HepG2 (cell line): Measurements from ENCODE around the gene WNT1. TPM values are rescaled to one million over a fixed set of nuclear protein-coding genes. Genes with fewer than 3 reads are reported as not detected.

ENCODE experiments used
- AGO1 ChIP-seq: fragments of 200-400 bp; formaldehyde crosslinking; IDR thresholded peaks from 2 replicates; pipeline ENCODE4 v1.6.1; 2017; ENCODE audit warnings: mild to moderate bottlenecking, low read depth, low read length, moderate library complexity; ENCODE audit not compliant: poor library complexity, severe bottlenecking
- CCDC6 ChIP-seq: sonication (generic); formaldehyde crosslinking; IDR thresholded peaks from 2 replicates; pipeline ENCODE4 v1.8.1; 2022; ENCODE audit warnings: mild to moderate bottlenecking, missing genetic modification reagents, moderate library complexity
- HMGA1 ChIP-seq: sonication (generic); formaldehyde crosslinking; conservative IDR thresholded peaks from 2 replicates; pipeline ENCODE4 v1.4.0; 2020; ENCODE audit warnings: missing genetic modification reagents
- HNRNPL ChIP-seq: fragments of 200-400 bp; formaldehyde crosslinking; IDR thresholded peaks from 2 replicates; pipeline ENCODE4 v1.6.1; 2017; ENCODE audit warnings: mild to moderate bottlenecking, low read depth, low read length
- HOXA5 ChIP-seq: sonication (generic); formaldehyde crosslinking; IDR thresholded peaks from 2 replicates; pipeline ENCODE4 v1.4.0; 2020; ENCODE audit warnings: missing genetic modification reagents
- MYC ChIP-seq: sonication (generic); formaldehyde crosslinking; IDR thresholded peaks from 2 replicates; pipeline ENCODE4 v1.9.0; 2021; ENCODE audit warnings: missing genetic modification reagents, borderline replicate concordance
- SNAPC2 ChIP-seq: sonication (generic); formaldehyde crosslinking; IDR thresholded peaks from 2 replicates; pipeline ENCODE4 v1.8.1; 2022; ENCODE audit warnings: mild to moderate bottlenecking, missing genetic modification reagents
- SP2 ChIP-seq: sonication (generic); formaldehyde crosslinking; IDR thresholded peaks from 2 replicates; pipeline ENCODE4 v1.5.1; 2020; ENCODE audit warnings: mild to moderate bottlenecking, missing genetic modification reagents
- TMF1 ChIP-seq: sonication (generic); formaldehyde crosslinking; IDR thresholded peaks from 2 replicates; pipeline ENCODE4 v1.8.1; 2022; ENCODE audit warnings: low read depth, missing genetic modification reagents
- ZNF12 ChIP-seq: sonication (generic); formaldehyde crosslinking; IDR thresholded peaks from 2 replicates; pipeline ENCODE4 v1.5.0; 2020; ENCODE audit warnings: missing genetic modification reagents
- ZNF121 ChIP-seq: sonication (generic); formaldehyde crosslinking; IDR thresholded peaks from 2 replicates; pipeline ENCODE4 v1.5.0; 2020; ENCODE audit warnings: mild to moderate bottlenecking, missing genetic modification reagents
- ZNF230 ChIP-seq: sonication (generic); formaldehyde crosslinking; IDR thresholded peaks from 2 replicates; pipeline ENCODE4 v1.4.0; 2020; ENCODE audit warnings: mild to moderate bottlenecking, missing genetic modification reagents
- ZNF282 ChIP-seq: fragments of 450-650 bp; IDR thresholded peaks from 2 replicates; pipeline ENCODE4 v1.6.1; 2018; ENCODE audit not compliant: partially characterized antibody
- ZNF329 ChIP-seq: sonication (generic); formaldehyde crosslinking; IDR thresholded peaks from 2 replicates; pipeline ENCODE4 v1.9.0; 2021; ENCODE audit warnings: low read depth, mild to moderate bottlenecking, missing genetic modification reagents
- ZNF619 ChIP-seq: sonication (generic); formaldehyde crosslinking; IDR thresholded peaks from 2 replicates; pipeline ENCODE4 v1.4.0; 2020; ENCODE audit warnings: mild to moderate bottlenecking, missing genetic modification reagents
- ZNF761 ChIP-seq: sonication (generic); formaldehyde crosslinking; conservative IDR thresholded peaks from 2 replicates; pipeline ENCODE4 v1.4.0; 2020; ENCODE audit warnings: mild to moderate bottlenecking, missing genetic modification reagents
- polyA plus RNA-seq, 8 experiments: library from polyadenylated mRNA; depleted of rRNA in 3 of 8; stranded (reverse) in 7 of 8; unstranded in 1 of 8; fragments of >200 nt; fragmentation: Illumina TruSeq in 4 of 8; extraction: Trizol in 4 of 8; gene quantifications; 2 replicates each; pipeline versions ENCODE4 v1.2.1 to v1.2.3, GENCODE V29; 2011 to 2016; ENCODE audit warnings: low read depth in 4 of 8, missing spikeins in 1 of 8, mixed read lengths in 1 of 8; ENCODE audit not compliant: insufficient read depth in 1 of 8
- total RNA-seq, 5 experiments: library from RNA; depleted of rRNA; stranded (reverse); fragments of >200 nt; fragmentation: Illumina TruSeq; extraction: Trizol; gene quantifications; 2 replicates each; pipeline ENCODE4 v1.2.3, GENCODE V29; 2016; ENCODE audit warnings: low read depth in 1 of 5
- TF ChIP-seq, protein P1 (sequence below): sonication (generic); formaldehyde crosslinking; IDR thresholded peaks from 2 replicates; pipeline ENCODE4 v1.8.0; 2022; ENCODE audit warnings: missing genetic modification reagents, mild to moderate bottlenecking, borderline replicate concordance
- TF ChIP-seq, protein P2 (sequence below): sonication (generic); formaldehyde crosslinking; IDR thresholded peaks from 2 replicates; pipeline ENCODE4 v1.4.0; 2020; ENCODE audit warnings: mild to moderate bottlenecking, missing genetic modification reagents, borderline replicate concordance
- TF ChIP-seq, protein P3 (sequence below): sonication (generic); formaldehyde crosslinking; IDR thresholded peaks from 2 replicates; pipeline ENCODE4 v1.5.0; 2020; ENCODE audit warnings: missing genetic modification reagents, mild to moderate bottlenecking, borderline replicate concordance
- TF ChIP-seq, protein P4 (sequence below): sonication (generic); formaldehyde crosslinking; IDR thresholded peaks from 2 replicates; pipeline ENCODE4 v1.5.0; 2020; ENCODE audit warnings: missing genetic modification reagents
- TF ChIP-seq, protein P5 (sequence below): sonication (generic); formaldehyde crosslinking; IDR thresholded peaks from 2 replicates; pipeline ENCODE4 v1.9.0; 2022; ENCODE audit warnings: low read depth, missing genetic modification reagents

WNT1 gene
- total and polyA plus RNA-seq, 2 of the 13 experiments (the other 11 are each of a cell fraction or from before 2014, with no cell fraction given), result not detected

DNA sequence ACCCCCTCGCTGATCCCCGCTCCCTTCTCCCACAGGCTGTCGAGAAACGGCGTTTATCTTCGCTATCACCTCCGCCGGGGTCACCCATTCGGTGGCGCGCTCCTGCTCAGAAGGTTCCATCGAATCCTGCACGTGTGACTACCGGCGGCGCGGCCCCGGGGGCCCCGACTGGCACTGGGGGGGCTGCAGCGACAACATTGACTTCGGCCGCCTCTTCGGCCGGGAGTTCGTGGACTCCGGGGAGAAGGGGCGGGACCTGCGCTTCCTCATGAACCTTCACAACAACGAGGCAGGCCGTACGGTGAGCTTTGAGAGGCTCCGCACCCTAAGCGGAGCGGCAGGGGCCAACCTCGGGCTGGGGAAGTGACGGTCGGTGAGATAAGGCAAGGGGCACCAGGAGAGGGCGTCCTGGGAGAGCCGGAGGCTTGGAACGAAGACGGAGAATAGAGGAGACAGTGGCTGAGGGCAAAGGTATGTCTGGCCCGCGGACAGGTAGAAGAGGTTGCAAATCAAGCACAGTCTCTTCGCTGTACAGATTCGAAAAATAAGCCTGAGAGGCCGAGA lies 2.3 kb downstream of the WNT1 start (continued):
- TF ChIP-seq HNRNPL (no peak), ZNF282 (no peak), AGO1 (no peak), ZNF230 (no peak), TMF1 (CRISPR knock-in tag) (no peak), SNAPC2 (CRISPR knock-in tag) (no peak), ZNF329 (CRISPR knock-in tag) (0 out of 2 replicates have a peak, but pooled peaks have one; percentile 21), ZNF12 (no peak), HMGA1 (CRISPR knock-in tag) (no peak), ZNF761 (no peak), HOXA5 (0 out of 2 replicates have a peak, but pooled peaks have one; percentile 41), MYC (CRISPR knock-in tag) (no peak), ZNF619 (CRISPR knock-in tag) (no peak), SP2 (CRISPR knock-in tag) (no peak), CCDC6 (CRISPR knock-in tag) (no peak), ZNF121 (no peak)
- TF ChIP-seq, protein P1, sequence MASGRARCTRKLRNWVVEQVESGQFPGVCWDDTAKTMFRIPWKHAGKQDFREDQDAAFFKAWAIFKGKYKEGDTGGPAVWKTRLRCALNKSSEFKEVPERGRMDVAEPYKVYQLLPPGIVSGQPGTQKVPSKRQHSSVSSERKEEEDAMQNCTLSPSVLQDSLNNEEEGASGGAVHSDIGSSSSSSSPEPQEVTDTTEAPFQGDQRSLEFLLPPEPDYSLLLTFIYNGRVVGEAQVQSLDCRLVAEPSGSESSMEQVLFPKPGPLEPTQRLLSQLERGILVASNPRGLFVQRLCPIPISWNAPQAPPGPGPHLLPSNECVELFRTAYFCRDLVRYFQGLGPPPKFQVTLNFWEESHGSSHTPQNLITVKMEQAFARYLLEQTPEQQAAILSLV (CRISPR knock-in tag), result no peak
- TF ChIP-seq, protein P2, sequence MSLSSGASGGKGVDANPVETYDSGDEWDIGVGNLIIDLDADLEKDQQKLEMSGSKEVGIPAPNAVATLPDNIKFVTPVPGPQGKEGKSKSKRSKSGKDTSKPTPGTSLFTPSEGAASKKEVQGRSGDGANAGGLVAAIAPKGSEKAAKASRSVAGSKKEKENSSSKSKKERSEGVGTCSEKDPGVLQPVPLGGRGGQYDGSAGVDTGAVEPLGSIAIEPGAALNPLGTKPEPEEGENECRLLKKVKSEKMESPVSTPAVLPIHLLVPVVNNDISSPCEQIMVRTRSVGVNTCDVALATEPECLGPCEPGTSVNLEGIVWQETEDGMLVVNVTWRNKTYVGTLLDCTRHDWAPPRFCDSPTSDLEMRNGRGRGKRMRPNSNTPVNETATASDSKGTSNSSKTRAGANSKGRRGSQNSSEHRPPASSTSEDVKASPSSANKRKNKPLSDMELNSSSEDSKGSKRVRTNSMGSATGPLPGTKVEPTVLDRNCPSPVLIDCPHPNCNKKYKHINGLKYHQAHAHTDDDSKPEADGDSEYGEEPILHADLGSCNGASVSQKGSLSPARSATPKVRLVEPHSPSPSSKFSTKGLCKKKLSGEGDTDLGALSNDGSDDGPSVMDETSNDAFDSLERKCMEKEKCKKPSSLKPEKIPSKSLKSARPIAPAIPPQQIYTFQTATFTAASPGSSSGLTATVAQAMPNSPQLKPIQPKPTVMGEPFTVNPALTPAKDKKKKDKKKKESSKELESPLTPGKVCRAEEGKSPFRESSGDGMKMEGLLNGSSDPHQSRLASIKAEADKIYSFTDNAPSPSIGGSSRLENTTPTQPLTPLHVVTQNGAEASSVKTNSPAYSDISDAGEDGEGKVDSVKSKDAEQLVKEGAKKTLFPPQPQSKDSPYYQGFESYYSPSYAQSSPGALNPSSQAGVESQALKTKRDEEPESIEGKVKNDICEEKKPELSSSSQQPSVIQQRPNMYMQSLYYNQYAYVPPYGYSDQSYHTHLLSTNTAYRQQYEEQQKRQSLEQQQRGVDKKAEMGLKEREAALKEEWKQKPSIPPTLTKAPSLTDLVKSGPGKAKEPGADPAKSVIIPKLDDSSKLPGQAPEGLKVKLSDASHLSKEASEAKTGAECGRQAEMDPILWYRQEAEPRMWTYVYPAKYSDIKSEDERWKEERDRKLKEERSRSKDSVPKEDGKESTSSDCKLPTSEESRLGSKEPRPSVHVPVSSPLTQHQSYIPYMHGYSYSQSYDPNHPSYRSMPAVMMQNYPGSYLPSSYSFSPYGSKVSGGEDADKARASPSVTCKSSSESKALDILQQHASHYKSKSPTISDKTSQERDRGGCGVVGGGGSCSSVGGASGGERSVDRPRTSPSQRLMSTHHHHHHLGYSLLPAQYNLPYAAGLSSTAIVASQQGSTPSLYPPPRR (CRISPR knock-in tag), result 0 out of 2 replicates have a peak, but pooled peaks have one; percentile 26
- TF ChIP-seq, protein P3, sequence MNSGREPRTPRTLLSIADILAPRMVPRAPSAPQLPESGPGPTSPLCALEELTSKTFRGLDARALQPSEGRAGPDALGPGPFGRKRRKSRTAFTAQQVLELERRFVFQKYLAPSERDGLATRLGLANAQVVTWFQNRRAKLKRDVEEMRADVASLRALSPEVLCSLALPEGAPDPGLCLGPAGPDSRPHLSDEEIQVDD (CRISPR knock-in tag), result no peak
- TF ChIP-seq, protein P4, sequence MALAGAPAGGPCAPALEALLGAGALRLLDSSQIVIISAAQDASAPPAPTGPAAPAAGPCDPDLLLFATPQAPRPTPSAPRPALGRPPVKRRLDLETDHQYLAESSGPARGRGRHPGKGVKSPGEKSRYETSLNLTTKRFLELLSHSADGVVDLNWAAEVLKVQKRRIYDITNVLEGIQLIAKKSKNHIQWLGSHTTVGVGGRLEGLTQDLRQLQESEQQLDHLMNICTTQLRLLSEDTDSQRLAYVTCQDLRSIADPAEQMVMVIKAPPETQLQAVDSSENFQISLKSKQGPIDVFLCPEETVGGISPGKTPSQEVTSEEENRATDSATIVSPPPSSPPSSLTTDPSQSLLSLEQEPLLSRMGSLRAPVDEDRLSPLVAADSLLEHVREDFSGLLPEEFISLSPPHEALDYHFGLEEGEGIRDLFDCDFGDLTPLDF (CRISPR knock-in tag), result no peak
- TF ChIP-seq, protein P5, sequence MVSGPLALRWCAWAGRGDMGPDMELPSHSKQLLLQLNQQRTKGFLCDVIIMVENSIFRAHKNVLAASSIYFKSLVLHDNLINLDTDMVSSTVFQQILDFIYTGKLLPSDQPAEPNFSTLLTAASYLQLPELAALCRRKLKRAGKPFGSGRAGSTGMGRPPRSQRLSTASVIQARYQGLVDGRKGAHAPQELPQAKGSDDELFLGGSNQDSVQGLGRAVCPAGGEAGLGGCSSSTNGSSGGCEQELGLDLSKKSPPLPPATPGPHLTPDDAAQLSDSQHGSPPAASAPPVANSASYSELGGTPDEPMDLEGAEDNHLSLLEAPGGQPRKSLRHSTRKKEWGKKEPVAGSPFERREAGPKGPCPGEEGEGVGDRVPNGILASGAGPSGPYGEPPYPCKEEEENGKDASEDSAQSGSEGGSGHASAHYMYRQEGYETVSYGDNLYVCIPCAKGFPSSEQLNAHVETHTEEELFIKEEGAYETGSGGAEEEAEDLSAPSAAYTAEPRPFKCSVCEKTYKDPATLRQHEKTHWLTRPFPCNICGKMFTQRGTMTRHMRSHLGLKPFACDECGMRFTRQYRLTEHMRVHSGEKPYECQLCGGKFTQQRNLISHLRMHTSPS (CRISPR knock-in tag), result no peak
